Measurements from ENCODE around the gene ERI2.
"Not testable (repeated sequence)": the region's sequence is repeated elsewhere in the genome, so short reads cannot be mapped to it uniquely, and the experiment has no call there.

Gene ERI2

DNA sequence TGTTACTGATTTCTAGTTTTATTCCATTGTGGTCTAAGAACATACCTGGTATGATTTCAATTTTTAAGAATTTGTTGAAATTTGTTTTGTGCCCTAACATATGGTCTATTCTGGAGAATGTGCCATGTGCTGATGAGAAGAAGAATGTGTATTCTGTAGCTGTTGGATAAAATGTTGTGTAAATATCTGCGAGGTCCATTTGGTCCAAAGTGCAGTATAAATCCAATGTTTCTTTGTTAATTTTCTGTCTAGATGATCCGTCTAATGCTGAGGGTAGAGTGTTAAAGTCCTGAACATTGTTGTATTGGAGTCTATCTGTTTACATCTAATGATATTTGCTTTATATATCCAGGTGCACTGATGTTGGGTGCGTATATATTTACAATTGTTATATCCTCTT lies 32.6 kb downstream of the ERI2 start:
- no peak for DNase-seq
- intact Hi-C loops (cut with DNase I) = no loop called here

DNA sequence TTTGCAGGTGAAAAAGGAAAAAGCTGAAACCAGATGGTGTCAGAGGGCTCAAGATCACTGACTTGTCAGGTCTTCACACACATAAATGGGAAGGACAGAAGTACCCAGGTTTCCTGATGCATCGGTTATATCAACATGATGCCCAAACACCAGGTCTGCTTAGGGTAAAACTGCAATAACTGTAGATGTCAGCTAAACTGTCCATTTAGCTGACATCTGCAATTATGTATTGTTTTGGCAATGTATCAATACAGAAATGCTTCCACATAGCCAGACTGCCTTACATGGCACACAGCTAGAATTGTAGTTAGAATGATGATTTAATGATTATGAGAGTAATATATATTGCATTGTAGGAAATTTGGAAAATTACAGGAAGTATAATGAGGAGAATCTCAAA lies 37.5 kb downstream of the ERI2 start:
- no peak for DNase-seq
- intact Hi-C loops (cut with DNase I) = no loop called here

DNA sequence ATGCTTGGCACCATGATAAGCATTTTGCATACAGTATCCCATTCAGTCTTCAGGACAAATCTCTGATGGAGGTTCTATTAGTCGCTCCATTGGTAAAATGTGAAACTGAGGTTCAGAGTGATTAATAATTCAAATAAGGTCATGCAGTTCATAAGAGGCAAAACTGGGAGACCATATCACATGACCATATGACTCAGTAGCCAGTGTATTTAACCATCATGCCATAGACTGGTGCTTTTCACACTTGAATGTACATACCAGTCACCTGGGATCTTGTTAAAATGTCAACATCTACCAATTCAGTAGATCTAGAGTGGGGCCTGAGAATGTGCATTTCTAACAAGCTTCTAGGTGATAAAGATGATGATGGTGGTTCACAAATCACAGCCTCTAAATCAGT lies 38.2 kb downstream of the ERI2 start:
- DNase-seq = no peak
- intact Hi-C loops (cut with DNase I) = no loop called here

DNA sequence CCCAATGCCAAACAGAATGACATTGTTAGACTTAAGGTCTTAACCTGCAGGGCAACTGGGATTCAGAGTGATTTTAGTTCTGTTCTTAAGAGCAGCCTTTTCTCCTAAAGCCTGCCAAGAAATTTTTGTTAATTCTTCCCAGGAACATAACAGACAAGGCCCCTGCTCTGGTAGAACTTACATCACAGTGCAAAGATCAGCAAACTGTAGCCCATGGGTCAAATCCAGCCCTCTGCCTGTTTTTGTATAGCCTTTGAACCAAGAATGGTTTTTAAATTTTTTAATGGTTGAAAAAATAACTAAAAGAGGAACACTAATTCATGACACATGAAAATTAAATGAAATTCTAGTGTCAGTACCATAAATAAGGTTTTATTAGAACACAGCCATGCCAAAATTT lies 38.7 kb downstream of the ERI2 start:
- no peak for DNase-seq
- intact Hi-C loops (cut with DNase I) = no loop called here

DNA sequence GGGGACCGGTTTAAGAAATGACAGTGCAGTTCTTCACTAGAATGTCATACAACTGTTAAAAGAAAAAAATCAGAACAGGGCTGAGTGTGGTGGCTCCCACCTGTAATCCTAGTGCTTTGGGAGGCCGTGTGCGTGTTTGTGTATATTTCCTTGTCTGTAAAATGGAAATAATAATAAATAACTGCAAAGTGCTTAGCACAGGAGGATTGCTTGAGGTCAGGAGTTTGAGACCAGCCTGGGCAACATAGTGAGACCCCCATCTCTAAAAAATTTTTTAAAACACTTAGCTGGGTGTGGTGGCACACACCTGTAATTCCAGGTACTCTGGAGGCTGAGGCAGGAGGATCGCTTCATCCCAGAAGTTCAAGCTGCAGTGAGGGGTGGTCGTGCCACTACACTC lies 40.0 kb downstream of the ERI2 start:
- intact Hi-C loops (cut with DNase I) = no loop called here
- DNase-seq = no peak

DNA sequence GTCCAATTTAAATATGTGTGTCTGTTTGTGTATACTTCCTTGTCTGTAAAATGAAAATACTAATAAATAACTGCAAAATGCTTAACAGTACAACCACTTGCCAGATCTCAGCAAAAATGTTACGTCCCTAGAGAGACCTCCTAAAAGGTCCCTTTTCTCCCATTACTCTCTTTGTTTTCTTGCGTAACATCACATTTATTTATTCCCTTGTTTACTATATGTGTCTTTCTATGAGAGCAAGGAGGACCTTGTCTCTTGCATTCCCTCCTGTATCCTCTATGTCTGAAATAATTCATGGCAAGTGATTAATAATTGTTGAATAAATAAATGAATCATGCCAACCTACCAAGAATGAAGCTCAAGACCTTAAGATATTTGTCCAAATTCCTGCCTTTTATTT lies 40.5 kb downstream of the ERI2 start:
- intact Hi-C loops (cut with DNase I) = no loop called here
- no peak for DNase-seq

DNA sequence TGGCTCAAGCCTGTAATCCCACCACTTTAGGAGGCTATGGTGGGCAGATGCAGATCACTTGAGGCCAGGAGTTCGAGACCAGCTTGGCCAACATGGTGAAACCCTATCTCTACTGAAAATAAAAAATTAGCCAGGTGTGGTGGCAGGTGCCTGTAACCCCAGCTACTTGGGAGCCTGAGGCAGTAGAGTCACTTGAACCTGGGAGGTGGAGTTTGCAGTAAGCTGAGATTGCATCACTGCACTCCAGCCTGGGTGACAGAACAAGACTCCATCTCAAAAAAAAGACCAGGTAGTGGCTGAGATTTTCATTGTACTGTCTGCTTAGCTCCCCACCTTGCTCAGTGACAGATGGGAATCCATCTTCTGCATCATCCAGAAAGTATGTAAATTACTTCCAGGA lies 41.8 kb downstream of the ERI2 start:
- intact Hi-C loops (cut with DNase I); DNase-seq: not testable (repeated sequence)

DNA sequence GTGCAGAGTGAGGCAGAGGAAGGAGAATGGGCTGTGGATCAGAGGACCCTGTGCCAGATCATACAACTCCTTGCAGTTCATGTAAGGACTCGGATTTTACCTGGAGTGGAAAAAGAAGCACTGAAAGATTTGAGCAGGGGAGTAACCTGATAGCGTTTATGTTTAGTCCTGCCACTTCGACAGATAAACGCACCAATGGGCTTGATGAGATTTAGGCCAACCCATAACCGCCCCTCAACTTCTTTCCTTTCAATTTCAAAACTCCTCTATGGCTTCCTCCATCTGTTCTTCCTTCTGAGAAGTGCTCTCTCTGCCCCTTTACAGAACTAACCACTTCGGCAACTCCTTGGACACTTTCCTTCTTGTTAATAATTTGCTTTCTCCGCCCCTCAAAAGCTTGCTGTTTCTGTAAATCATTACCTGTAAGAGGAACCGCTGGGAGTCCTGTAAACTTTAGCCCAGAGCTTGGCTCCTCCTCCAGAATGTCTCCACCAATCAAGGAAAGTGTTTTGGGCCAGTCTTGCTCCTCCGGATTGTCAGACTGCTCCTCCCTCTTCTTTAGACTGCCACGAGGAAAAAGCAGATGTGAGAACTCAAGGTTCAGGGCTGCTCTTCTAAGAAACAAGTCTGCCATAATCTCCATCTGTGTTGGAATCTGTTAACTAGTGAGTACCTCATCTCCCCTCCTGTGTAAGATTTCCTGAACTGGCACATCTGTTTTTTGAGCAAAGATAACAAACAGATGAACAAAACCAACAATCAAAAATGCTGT lies 42.6 kb downstream of the ERI2 start, which contains the start of gene ACSM3:
Gene ACSM3 (plus strand): TSS at position 554 of the 772 bp plus-strand sequence. CDS start 6,021 bp downstream, outside the sequence.
- intact Hi-C loops (cut with DNase I) = no loop called here
- DNase-seq = peak in 18 of 42 donors; percentile 5 to 47 (median 24)

DNA sequence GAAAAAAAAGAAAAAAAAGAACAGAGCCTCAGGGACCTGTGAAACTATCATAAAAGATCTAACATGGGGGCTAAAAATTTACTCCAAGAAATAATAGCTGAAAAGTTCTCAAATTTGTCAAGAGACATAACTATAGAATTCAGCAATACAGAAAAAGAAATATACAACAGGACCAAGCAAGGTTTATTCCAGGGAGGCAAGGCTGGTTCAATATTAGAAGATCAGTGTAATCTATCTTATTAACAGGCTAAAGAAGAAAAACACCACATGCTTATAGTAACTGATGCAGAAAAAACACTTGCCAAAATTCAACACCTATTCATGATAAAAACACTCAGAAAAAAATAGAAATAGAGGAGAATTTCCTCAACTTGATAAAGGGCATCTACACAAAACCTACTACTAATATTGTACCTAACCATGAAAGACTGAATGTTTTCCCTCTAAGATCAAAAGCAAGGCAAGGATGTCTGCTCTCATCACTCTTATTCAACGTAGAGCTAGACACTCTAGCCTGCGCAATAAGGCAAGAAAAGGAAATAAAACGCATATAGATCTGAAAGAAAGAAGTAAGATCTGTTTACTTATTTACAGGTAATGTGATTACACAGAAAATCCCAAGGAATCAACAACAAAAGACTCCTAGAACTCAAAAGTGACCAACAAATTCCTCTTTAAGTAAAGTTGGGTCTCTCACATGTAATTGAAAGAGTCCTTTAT lies 43.7 kb downstream of the ERI2 start:
- intact Hi-C loops (cut with DNase I) = no loop called here
- DNase-seq = no peak

DNA sequence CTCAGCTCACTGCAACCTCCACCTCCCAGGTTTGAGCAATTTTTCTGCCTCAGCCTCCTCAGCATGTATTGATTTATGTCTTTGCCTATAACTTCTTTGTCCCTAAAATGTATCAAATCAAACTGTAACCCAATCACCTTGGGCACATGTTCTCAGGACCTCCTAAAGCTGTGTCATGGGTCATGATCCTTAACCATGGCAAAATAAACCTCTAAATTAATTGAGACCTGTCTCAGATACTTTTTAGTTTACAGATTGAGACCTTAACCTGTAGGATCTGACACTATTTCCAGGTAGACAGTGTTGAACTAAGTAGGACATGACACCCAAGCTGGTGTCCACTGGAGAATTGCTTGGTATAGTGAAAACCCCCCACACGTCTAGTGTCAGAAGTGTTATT lies 45.1 kb downstream of the ERI2 start:
- intact Hi-C loops (cut with DNase I) = no loop called here
- DNase-seq = no peak

DNA sequence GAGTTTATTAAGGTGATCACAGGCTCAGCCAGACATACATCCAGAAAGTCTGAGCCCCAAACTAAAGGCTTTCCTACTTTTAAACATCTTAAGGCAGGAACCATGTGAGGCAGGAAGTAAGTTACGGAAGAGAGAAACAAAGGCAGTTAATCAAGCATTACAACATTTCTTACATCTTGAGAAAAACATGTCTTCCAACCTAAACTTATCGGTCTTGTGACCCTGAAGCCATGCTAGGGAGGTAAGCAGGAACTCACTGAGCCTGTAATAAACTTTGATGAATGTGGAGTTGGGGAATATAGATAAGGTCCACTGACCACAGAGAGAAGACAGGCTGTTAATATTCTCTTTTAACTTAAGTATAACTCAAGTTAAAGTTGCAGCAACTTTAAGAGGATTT lies 45.9 kb downstream of the ERI2 start:
- intact Hi-C loops (cut with DNase I) = no loop called here
- no peak for DNase-seq

DNA sequence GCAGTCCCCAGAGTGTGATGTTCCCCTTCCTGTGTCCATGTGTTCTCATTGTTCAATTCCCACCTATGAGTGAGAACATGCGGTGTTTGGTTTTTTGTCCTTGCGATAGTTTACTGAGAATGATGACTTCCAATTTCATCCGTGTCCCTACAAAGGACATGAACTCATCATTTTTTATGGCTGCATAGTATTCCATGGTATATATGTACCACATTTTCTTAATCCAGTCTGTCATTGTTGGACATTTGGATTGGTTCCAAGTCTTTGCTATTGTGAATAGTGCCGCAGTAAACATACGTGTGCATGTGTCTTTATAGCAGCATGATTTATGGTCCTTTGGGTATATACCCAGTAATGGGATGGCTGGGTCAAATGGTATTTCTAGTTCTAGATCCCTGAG lies 50.5 kb downstream of the ERI2 start:
- DNase-seq; intact Hi-C loops (cut with DNase I): not testable (repeated sequence)

DNA sequence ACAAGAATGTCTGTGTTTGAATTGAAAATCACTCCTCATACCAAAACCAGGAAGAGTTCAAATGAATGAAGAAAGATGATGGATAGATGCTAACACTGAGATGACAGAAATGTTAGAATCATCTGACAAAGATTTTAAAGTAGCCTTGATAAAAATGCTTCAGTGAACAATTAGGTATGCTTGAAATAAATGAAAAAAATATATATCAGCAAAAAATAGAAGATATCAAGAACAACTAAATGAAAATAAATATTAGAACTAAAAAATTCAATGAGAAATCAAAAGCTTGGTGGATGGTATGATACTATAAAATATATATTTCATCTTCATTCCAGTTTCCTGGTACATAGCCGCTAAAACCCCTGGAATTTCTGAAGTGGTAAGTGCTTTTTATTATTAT lies 51.0 kb downstream of the ERI2 start:
- intact Hi-C loops (cut with DNase I) = no loop called here
- DNase-seq = no peak

DNA sequence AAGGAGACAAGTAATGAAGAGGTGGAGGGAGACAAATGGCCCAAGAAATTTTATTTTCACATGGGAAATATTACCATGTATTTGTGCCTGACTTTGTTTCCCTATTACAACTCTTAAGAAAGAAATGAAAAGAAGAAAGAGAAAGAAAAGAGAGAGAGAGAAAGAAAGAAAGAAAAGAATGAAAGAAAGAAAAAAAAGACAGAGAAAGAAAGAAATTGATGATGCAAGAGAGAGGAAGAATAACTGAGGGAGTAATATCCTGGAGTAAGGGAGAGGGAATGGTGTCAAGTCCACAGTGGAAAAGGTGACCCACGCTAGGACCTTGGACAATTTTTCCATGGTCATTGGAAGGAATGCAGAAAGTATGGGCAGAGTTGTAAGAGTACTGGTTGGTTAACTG lies 52.5 kb downstream of the ERI2 start:
- no peak for DNase-seq
- intact Hi-C loops (cut with DNase I) = no loop called here

DNA sequence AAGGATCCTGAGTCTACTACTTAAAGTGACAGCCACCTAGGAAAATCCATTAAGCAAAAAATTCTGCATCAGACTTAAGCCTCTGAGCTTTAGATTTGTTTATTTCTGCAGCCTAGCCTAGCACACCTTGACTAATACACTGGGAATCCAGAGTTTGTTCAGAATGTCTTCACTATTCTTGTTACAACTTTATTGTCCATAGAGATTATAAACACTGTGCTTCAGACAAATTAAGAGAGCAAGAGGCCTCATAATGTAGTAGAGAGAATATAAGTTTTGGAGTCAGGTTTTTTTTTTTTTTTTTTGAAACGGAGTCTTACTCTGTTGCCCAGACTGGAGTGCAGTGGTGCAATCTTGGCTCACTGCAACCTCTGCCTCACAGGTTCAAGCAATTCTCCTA lies 55.7 kb downstream of the ERI2 start:
- intact Hi-C loops (cut with DNase I) = no loop called here
- DNase-seq = no peak

DNA sequence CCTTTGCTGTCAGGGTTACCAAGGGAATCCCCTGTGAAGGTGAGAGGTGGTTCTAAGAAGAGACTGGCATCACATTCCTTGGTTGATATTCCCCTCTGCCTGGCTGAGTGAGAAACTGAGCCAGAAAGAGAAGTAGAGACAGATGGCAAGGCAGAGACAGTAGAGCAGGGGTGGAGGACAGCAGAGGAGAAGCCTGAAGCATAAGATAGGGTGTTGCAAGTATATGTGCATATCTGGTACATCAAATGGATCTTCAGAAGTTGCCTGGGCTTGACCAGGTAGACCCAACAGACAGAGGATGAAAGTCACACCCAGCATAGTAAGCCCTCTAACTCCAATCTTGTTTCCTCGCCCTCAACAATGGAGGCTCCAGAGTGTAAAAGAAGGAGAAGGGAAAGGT lies 56.8 kb downstream of the ERI2 start:
- no peak for DNase-seq
- intact Hi-C loops (cut with DNase I) = no loop called here

DNA sequence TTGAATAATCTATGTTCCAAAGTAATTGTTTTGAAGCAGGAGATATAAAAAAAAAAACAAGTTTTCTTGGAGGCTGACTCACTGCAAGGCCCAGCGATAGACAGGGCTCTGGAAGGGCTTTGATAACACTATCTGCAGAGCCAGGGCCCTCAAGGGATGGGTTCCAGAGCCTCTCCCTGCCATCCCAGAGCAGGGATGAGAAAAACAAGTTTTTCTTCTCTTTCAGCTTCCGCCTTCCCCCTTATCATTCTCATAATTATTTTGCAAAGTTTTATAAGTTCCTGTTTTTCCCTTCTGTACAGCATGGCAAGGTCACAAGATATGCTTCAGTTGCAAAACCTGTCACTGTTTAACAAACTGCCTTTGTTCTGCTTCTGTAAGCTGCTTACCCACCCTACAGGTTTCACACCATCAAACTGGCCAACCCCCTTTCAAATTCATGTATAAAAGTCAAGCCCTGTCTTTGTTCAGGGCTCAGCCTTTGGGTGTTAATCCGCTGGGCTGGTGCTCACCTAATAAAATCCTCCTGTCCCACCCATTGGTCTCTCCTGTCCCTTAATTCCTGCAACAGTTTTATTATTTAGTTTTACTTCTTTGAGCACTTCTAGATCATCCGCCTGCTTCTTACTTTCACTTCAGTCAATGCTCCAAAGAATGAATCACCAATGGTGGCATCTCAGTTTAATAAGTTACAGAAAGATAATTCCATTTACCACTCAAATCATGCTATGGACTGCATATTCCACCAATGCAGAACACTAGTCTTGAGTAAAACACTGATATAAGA lies 59.0 kb downstream of the ERI2 start:
- intact Hi-C loops (cut with DNase I) = no loop called here
- DNase-seq = no peak

DNA sequence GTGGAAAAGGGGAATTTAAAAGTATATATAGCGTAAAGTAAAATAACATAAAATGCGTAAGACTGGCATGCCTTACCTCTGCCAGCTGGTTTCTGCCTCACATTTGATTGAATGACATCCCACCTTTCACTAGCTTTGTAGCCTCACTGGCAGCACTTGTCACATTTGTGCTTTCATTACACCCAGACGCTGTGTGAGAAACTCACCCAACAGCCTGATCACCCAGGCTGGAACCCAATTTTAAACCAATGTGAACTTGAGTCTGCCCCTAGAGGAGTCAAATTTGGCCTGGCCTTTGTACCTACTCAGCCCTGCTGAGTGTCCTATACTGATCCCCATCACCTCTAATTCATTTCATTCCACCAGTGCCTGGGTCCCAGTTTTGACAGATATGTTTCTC lies 59.8 kb downstream of the ERI2 start:
- DNase-seq = no peak
- intact Hi-C loops (cut with DNase I) = no loop called here

All from head of caudate nucleus (tissue), 42 donors.